Left lung (tissue), 10 donors: ENCODE results near the gene COG3. TPM values are rescaled to one million over a fixed set of nuclear protein-coding genes. Genes with fewer than 3 reads are reported as not detected.

Experiments used
- ATAC-seq: fragments of 200-7000 bp; cut with Tn5 transposase; one replicate; pipeline ENCODE4 v1.9.1; 2020; ENCODE audit warnings: moderate library complexity
- DNase-seq, 4 donors: peaks; one replicate each; pipeline ENCODE4 v3.0.0-alpha.2; 2013 to 2020
- H3K27ac ChIP-seq, 2 donors: fragments of 200-600 bp; sonication (generic) in 1 of 2; one replicate each; pipeline versions ENCODE4 v1.5.0 to v1.8.0; 2020 to 2021
- H3K27me3 ChIP-seq, 2 donors: fragments of 200-600 bp; sonication (generic) in 1 of 2; one replicate each; pipeline versions ENCODE4 v1.5.0 to v1.8.0; 2020 to 2021
- H3K36me3 ChIP-seq, 2 donors: fragments of 200-600 bp; sonication (generic) in 1 of 2; one replicate each; pipeline versions ENCODE4 v1.5.0 to v1.8.0; 2020 to 2021
- H3K4me1 ChIP-seq, 2 donors: fragments of 200-600 bp; one replicate each; pipeline ENCODE4 v1.8.0; 2021
- H3K4me3 ChIP-seq, 2 donors: fragments of 200-600 bp; sonication (generic) in 1 of 2; one replicate each; pipeline versions ENCODE4 v1.5.0 to v1.8.0; 2020 to 2021; ENCODE audit warnings: mild to moderate bottlenecking in 1 of 2
- H3K9me3 ChIP-seq, 2 donors: fragments of 200-600 bp; sonication (generic) in 1 of 2; one replicate each; pipeline versions ENCODE4 v1.5.0 to v1.8.0; 2020 to 2021
- CTCF ChIP-seq, 2 donors: fragments of 200-600 bp; sonication (generic) in 1 of 2; IDR thresholded peaks; one replicate each; pipeline versions ENCODE4 v1.5.0 to v1.8.0; 2021; ENCODE audit warnings: antibody characterized with exemption in 2 of 2
- intact Hi-C, 2 donors: fragments of 100-400 bp; cut with DNase I; formaldehyde crosslinking; loops; one replicate each; pipeline versions ENCODE4 v1.11.2 to v1.14.2; 2022
- polyA plus RNA-seq, 6 donors: library from polyadenylated mRNA; unstranded; fragments of 120-200 nt; gene quantifications; one replicate each; pipeline ENCODE4 v1.2.1, GENCODE V29; 2013; ENCODE audit not compliant: insufficient read length in 6 of 6
- total RNA-seq, 2 donors: library from RNA; stranded (reverse); fragmentation: NEBNext Ultra II Directional; extraction: Animal tissue kit (Norgen Biotek cat#: 25700); gene quantifications; one replicate each; pipeline ENCODE4 v1.2.1, GENCODE V29; 2021
- donor health status: DM: no; HTN: yes; CAD: no.
- donor health status: DM: no; HTN: no; CAD: no.

Gene COG3
- total and polyA plus RNA-seq, 8 donors = 20.6 to 37.8 (median 34.9) TPM

GRCh38 chr13:45536224-45536623 lies 71.5 kb downstream of the COG3 start:
- no peak for DNase-seq
- intact Hi-C loops = no loop called here
- no peaks in the 10 kb centered on the region for H3K9me3 ChIP-seq
- TF ChIP-seq CTCF (IDR thresholded peaks at IDR 0.05) = no peak
- no peak for ATAC-seq
- peaks cover 0 to 51% of the 10 kb centered on the region in 2 donors for H3K36me3 ChIP-seq
- H3K27me3 ChIP-seq = no peaks in the 10 kb centered on the region
- no peak overlapping the region for H3K4me3 ChIP-seq
- H3K27ac ChIP-seq = no peak overlapping the region
- H3K4me1 ChIP-seq = no peaks in the 10 kb centered on the region

GRCh38 chr13:45537516-45537915 lies 72.8 kb downstream of the COG3 start:
- DNase-seq (no peak), ATAC-seq (no peak)
- Histone ChIP-seq H3K9me3 (no peaks in the 10 kb centered on the region), H3K27me3 (no peaks in the 10 kb centered on the region), H3K4me3 (no peak overlapping the region), H3K4me1 (no peaks in the 10 kb centered on the region), H3K36me3 (peaks cover 0 to 38% of the 10 kb centered on the region in 2 donors), H3K27ac (no peak overlapping the region)
- intact Hi-C loops = no loop called here
- TF ChIP-seq CTCF (IDR thresholded peaks at IDR 0.05) = no peak

GRCh38 chr13:45538382-45538781 lies 73.6 kb downstream of the COG3 start:
- H3K27ac ChIP-seq = no peak overlapping the region
- no peak for ATAC-seq
- no peak overlapping the region for H3K4me3 ChIP-seq
- H3K27me3 ChIP-seq = no peaks in the 10 kb centered on the region
- DNase-seq = peak in 1 of 4 donors; percentile 6
- no peak for TF ChIP-seq CTCF (IDR thresholded peaks at IDR 0.05)
- H3K36me3 ChIP-seq = peaks cover 0 to 29% of the 10 kb centered on the region in 2 donors
- intact Hi-C loops = no loop called here
- H3K9me3 ChIP-seq = no peaks in the 10 kb centered on the region
- H3K4me1 ChIP-seq = no peaks in the 10 kb centered on the region

- Histone ChIP-seq H3K4me1 (no peaks in the 10 kb centered on the region), H3K9me3 (no peaks in the 10 kb centered on the region), H3K27me3 (no peaks in the 10 kb centered on the region), H3K4me3 (no peak overlapping the region), H3K27ac (no peak overlapping the region), H3K36me3 (peaks cover 0 to 11% of the 10 kb centered on the region in 2 donors)
- intact Hi-C loops = no loop called here
- no peak for ATAC-seq
- TF ChIP-seq CTCF (IDR thresholded peaks at IDR 0.05) = no peak
- DNase-seq = peak in 1 of 4 donors; percentile 30
Observed at GRCh38 chr13:45540195-45540594, 75.5 kb downstream of the COG3 start.

GRCh38 chr13:45540864-45541263 lies 76.1 kb downstream of the COG3 start:
- Histone ChIP-seq H3K4me3 (no peak overlapping the region), H3K36me3 (peaks cover 0 to 5% of the 10 kb centered on the region in 2 donors), H3K27me3 (no peaks in the 10 kb centered on the region), H3K9me3 (no peaks in the 10 kb centered on the region), H3K27ac (no peak overlapping the region), H3K4me1 (no peaks in the 10 kb centered on the region)
- DNase-seq (no peak), ATAC-seq (no peak)
- no peak for TF ChIP-seq CTCF (IDR thresholded peaks at IDR 0.05)
- intact Hi-C loops = no loop called here
